ENCODE measurements around the gene VLDLR.
A peak's percentile ranks its signal among the peaks of the same experiment; 100 is the strongest.

The VLDLR gene

DNA sequence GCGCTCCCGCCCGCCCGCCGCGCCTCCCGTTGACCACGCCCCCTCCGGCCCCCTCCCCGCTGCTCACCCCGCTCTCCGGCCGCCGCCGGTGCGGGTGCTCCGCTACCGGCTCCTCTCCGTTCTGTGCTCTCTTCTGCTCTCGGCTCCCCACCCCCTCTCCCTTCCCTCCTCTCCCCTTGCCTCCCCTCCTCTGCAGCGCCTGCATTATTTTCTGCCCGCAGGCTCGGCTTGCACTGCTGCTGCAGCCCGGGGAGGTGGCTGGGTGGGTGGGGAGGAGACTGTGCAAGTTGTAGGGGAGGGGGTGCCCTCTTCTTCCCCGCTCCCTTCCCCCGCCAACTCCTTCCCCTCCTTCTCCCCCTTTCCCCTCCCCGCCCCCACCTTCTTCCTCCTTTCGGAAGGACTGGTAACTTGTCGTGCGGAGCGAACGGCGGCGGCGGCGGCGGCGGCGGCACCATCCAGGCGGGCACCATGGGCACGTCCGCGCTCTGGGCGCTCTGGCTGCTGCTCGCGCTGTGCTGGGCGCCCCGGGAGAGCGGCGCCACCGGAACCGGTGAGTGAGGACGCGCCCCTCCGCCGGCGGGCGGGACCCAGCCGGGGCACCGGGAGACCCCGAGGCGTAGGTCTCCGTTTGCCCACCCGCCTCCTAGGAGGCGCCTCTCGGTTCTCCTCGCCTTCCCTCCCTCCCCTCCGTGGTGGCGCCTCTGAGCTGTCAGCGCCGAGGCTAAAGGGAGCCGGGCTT is at the start of gene VLDLR:
Gene VLDLR, plus strand, starts transcription at position 66 of the 739 bp plus-strand sequence. Its CDS starts 403 bp downstream, at position 469.
- DNase-seq: peak; percentile 20

DNA sequence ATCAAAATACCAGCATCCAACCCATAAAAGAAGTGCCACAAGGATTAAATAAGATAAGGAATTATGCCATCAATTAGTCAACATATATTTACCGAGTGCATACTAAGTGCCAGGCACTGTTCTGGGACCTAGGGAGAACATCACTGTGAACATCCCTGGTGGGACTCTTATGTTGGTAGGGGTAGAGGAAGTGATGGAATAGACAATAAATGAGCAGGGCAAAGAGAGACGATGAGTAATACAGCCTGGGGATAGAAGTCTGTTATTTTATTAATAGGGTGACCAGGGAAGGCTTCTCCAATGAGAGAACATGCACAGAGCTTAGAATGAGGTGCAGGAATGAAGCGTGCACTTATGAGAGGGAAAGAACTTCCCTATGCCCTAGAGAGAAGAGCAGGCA is 47.4 kb upstream of the VLDLR start:
- no peak for DNase-seq

DNA sequence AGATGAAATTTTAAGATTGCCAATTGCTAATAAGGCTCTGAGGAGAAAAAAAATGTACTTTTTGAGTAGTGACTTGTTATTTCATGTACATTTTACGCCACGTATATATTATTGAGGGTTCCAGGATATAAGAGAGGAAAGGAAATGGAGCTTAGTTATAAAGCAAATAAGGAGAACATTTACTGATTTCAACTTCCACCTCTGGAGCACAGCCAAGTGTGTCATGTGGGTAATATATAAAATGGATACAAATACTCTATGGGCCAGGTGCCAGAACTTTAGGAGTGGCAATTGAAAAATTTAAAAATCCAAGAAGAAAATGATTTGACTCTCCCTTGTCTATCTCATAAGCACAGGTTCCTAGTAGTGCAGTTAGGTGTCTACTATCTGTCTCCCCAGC is 45.0 kb upstream of the VLDLR start:
- no peak for DNase-seq

GRCh38 chr9:2583308-2584013 is 38.1 kb upstream of the VLDLR start:
- no peak for DNase-seq

- no peak for DNase-seq
Observed at GRCh38 chr9:2591967-2592366, 29.6 kb upstream of the VLDLR start.

DNA sequence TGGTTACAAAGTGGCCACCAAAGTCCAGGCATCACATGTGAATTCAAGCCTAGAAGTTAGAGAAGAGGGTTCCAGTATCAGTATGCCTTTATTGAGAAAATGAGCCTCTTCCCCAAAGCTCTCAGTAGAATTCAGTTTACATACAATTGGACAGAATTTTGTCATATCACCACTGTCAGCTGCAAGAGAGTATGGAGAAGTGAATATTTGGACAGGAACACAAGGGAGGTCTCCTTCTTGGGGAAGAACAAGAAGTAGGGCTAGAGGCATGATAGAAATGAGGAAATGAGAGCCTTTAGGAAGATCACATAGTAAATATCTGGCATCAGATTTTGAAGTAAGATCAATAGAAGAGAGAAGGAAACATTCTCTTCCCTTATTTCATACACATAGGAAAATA is 27.8 kb upstream of the VLDLR start:
- DNase-seq: no peak

GRCh38 chr9:2595973-2596372 is 25.6 kb upstream of the VLDLR start:
- DNase-seq: no peak

- no peak for DNase-seq
Observed at GRCh38 chr9:2597483-2597882, 24.1 kb upstream of the VLDLR start.

GRCh38 chr9:2599896-2600295 is 21.7 kb upstream of the VLDLR start:
- no peak for DNase-seq

DNA sequence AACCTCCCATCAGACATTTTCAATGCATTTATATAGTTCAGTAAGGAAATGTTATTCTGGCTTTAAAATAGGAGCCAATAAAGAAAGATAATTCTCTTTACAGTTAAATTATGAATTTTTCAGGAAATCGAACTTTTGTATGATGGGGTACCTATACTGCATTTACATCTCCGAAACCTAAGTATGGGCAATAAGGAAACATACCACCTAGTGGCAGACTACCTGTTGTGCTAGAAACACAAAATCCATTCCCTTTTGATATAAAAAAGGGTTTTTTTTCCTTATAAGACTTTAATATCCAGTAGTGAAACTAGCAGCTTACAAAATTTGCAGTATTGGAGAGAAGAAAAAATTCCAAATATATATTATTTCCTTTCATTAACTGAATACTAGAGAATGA is 21.3 kb upstream of the VLDLR start:
- no peak for DNase-seq

GRCh38 chr9:2601785-2602378 is 19.7 kb upstream of the VLDLR start:
- DNase-seq: no peak

DNA sequence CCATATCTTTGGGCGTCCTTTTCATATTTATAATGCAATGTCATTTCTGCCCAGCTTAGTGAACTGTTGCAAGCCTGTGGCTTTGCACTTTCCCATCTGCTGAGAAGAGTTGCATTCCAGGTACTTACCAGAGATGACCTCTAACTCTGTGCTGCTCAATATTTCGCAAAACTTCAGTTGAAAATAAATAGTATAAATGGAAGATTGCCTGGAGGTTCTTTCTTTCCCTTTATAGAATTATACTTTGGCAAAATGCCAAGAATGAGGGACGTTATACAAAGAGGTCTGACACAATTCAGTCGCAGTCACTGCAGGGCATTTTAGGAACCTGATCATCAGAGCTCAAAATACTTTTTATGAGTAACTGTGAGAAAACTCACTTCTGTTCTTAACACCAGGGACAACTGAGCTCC is 18.9 kb upstream of the VLDLR start:
- no peak for DNase-seq

DNA sequence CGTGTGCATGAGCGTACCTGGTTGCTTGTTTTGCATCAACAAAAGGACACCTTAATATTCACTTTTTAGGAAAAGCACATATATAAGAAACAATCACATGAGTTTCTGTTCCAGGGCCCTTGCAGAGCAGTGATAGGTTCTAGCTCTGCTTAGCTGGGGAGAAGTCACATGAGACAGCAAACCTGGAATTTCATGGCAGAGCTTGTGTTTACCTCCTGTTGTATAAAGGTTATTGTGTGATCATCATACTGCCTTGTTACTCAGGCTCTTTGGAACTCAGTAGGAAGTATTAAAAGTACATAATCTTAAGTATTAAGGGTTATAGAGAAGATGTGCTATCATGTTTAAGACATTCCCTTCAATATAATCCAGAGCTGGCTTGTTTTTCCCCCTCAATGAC is 18.0 kb upstream of the VLDLR start:
- DNase-seq: no peak

- DNase-seq: no peak
Observed at GRCh38 chr9:2605246-2605645, 16.3 kb upstream of the VLDLR start.

GRCh38 chr9:2608276-2608675 is 13.3 kb upstream of the VLDLR start:
- DNase-seq: no peak

- no peak for DNase-seq
Observed at GRCh38 chr9:2610985-2611384, 10.6 kb upstream of the VLDLR start.

GRCh38 chr9:2611961-2612360 is 9.6 kb upstream of the VLDLR start:
- DNase-seq: no peak

DNA sequence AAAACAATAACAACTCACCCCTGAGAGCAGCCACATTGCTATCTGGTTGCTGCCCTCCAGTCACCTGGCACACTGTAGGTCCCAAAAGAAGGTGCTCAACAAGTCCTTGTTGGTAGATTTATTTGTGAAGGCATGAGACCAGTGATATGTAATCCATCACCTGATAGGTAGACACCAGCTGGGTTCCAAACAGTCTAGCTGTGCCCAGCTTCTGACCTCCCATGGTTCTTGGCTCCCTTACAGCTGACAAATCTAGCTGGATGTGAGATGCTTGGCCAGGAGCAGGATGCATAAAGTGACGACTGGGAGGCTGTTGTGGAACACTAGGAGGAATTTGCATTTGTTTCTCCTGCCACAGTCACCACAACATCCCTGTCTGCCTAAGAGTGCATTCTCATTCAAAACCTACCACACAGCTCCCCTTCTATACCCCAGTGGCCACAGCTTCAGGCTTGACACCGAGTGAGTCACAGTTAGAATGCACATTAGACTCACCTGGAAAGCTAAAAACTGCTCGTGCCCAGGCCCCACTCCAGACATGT is 7.8 kb upstream of the VLDLR start:
- no peak for DNase-seq

- no peak for DNase-seq
Observed at GRCh38 chr9:2615497-2615896, 6.1 kb upstream of the VLDLR start.

GRCh38 chr9:2616692-2617377 is 4.8 kb upstream of the VLDLR start:
- DNase-seq: no peak

- DNase-seq: no peak
Observed at GRCh38 chr9:2618289-2618688, 3.3 kb upstream of the VLDLR start.

- DNase-seq: peak; percentile 87
Observed at GRCh38 chr9:2620919-2621721, 467 bp upstream of the VLDLR start.

Measured in activated CD4-positive, alpha-beta T cell treated with anti-CD3 and anti-CD28 coated beads, Interleukin-2, amount 50 U/mL, for 16 hours (primary cell).